Neural progenitor cell (in vitro differentiated cells): ENCODE data around the gene FAAH2. TPM values are rescaled to one million over a fixed set of nuclear protein-coding genes. Genes with fewer than 3 reads are reported as not detected.
A peak's percentile ranks its signal among the peaks of the same experiment; 100 is the strongest.
"Not testable (repeated sequence)": the region's sequence is repeated elsewhere in the genome, so short reads cannot be mapped to it uniquely, and the experiment has no call there.

Experiments used
- DNase-seq: peaks from one replicate; pipeline ENCODE4 v3.0.0-alpha.2; 2016; ENCODE audit warnings: low spot score
- H2AFZ ChIP-seq: fragments of 200-600 bp; sonication (generic); replicated peaks from 2 replicates; pipeline ENCODE4 v1.6.1; 2016; ENCODE audit warnings: antibody characterized with exemption
- H3F3A ChIP-seq: fragments of 200-600 bp; sonication (generic); 2 replicates; pipeline ENCODE4 v1.6.1; 2016; ENCODE audit warnings: antibody characterized with exemption, low read depth
- H3K27ac ChIP-seq: fragments of 200-600 bp; sonication (generic); 2 replicates; pipeline ENCODE4 v1.5.1; 2016; ENCODE audit warnings: mild to moderate bottlenecking
- H3K27me3 ChIP-seq: fragments of 200-600 bp; sonication (generic); 2 replicates; pipeline ENCODE4 v1.6.1; 2016; ENCODE audit warnings: mild to moderate bottlenecking, moderate library complexity
- H3K36me3 ChIP-seq: fragments of 200-600 bp; sonication (generic); 2 replicates; pipeline ENCODE4 v1.5.1; 2016
- H3K4me1 ChIP-seq: fragments of 200-600 bp; sonication (generic); 2 replicates; pipeline ENCODE4 v1.6.1; 2016; ENCODE audit warnings: mixed run types
- H3K4me2 ChIP-seq: fragments of 200-600 bp; sonication (generic); 2 replicates; pipeline ENCODE4 v1.6.1; 2016
- H3K4me3 ChIP-seq: fragments of 200-600 bp; sonication (generic); 2 replicates; pipeline ENCODE4 v1.5.1; 2016
- H3K79me2 ChIP-seq: fragments of 200-600 bp; sonication (generic); 2 replicates; pipeline ENCODE4 v1.6.1; 2016; ENCODE audit warnings: low read depth
- H3K9ac ChIP-seq: fragments of 200-600 bp; sonication (generic); 2 replicates; pipeline ENCODE4 v1.6.1; 2016
- H3K9me3 ChIP-seq: fragments of 200-600 bp; sonication (generic); 2 replicates; pipeline ENCODE4 v1.5.1; 2016; ENCODE audit warnings: low read depth
- H4K20me1 ChIP-seq: fragments of 200-600 bp; sonication (generic); 2 replicates; pipeline ENCODE4 v1.6.1; 2016; ENCODE audit warnings: low read depth
- H3K27ac Mint-ChIP-seq: 3 replicates; pipeline ENCODE4 v1.8.0; 2021; ENCODE audit warnings: mixed read lengths
- H3K27me3 Mint-ChIP-seq: 2 replicates; pipeline ENCODE4 v1.8.0; 2022; ENCODE audit warnings: low read depth, mild to moderate bottlenecking, inconsistent platforms, moderate library complexity, mixed read lengths; ENCODE audit not compliant: insufficient read depth
- H3K36me3 Mint-ChIP-seq: 3 replicates; pipeline ENCODE4 v1.8.0; 2021; ENCODE audit warnings: mixed read lengths
- H3K4me1 Mint-ChIP-seq: 3 replicates; pipeline ENCODE4 v1.8.0; 2021; ENCODE audit warnings: mixed read lengths
- H3K4me3 Mint-ChIP-seq: 3 replicates; pipeline ENCODE4 v1.8.0; 2021; ENCODE audit warnings: mild to moderate bottlenecking, moderate library complexity, mixed read lengths
- H3K9me3 Mint-ChIP-seq: 3 replicates; pipeline ENCODE4 v1.8.0; 2020; ENCODE audit warnings: mixed read lengths
- EZH2 ChIP-seq: fragments of 200-600 bp; sonication (generic); IDR thresholded peaks from 2 replicates; pipeline ENCODE4 v1.6.1; 2017; ENCODE audit warnings: antibody characterized with exemption, mild to moderate bottlenecking, moderate library complexity
- EZH2phosphoT487 ChIP-seq: fragments of 200-600 bp; sonication (generic); IDR thresholded peaks from 2 replicates; pipeline ENCODE4 v1.6.1; 2017; ENCODE audit warnings: antibody characterized with exemption
- total RNA-seq: library from RNA; depleted of rRNA; stranded (reverse); fragments of >200 nt; gene quantifications from 2 replicates; pipeline ENCODE4 v1.2.3, GENCODE V29; 2015; ENCODE audit warnings: low replicate concordance
- TF ChIP-seq, protein P1 (sequence below): fragments of 200-600 bp; sonication (generic); IDR thresholded peaks from 2 replicates; pipeline ENCODE4 v1.5.1; 2017; ENCODE audit warnings: antibody characterized with exemption, mild to moderate bottlenecking

FAAH2 gene
- total RNA-seq, 1 donor from 2014 or later: 24.6 TPM

DNA sequence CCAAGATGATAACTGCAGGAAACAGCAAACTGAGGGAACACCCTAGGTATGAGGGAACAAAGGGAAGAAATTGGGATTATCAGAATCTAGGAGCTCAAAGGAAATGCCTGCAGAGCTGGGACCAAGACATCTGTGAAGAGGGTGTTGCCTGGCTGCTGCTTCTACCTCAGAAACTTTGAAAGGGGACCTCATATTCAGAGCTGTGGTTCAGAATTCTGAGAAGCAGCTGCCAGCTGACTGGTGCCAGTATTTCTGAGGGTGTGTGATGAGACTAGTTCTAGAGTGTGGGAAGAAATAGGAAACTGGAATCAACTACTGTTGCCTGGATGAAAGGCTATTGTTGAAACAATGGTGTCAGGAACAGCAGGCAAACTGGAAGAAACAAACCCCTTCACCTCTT lies 8.5 kb downstream of the FAAH2 start:
- Histone ChIP-seq H3K36me3 (peaks cover 8% of the 10 kb centered on the region), H3K9me3 (no peaks in the 10 kb centered on the region), H3K4me1 (no peaks in the 10 kb centered on the region), H3K79me2 (no peaks in the 10 kb centered on the region), H2AFZ (no peak overlapping the region), H3K27me3 (no peaks in the 10 kb centered on the region), H3K4me2 (no peak overlapping the region), H3K4me3 (no peak overlapping the region), H3F3A (no peaks in the 10 kb centered on the region), H3K27ac (no peak overlapping the region), H3K9ac (no peak overlapping the region), H4K20me1 (no peaks in the 10 kb centered on the region)
- H3K36me3 Mint-ChIP-seq: no peaks in the 10 kb centered on the region
- H3K9me3 Mint-ChIP-seq: peaks cover 15% of the 10 kb centered on the region
- TF ChIP-seq EZH2: no peak
- no peak for TF ChIP-seq EZH2phosphoT487
- TF ChIP-seq, protein P1, sequence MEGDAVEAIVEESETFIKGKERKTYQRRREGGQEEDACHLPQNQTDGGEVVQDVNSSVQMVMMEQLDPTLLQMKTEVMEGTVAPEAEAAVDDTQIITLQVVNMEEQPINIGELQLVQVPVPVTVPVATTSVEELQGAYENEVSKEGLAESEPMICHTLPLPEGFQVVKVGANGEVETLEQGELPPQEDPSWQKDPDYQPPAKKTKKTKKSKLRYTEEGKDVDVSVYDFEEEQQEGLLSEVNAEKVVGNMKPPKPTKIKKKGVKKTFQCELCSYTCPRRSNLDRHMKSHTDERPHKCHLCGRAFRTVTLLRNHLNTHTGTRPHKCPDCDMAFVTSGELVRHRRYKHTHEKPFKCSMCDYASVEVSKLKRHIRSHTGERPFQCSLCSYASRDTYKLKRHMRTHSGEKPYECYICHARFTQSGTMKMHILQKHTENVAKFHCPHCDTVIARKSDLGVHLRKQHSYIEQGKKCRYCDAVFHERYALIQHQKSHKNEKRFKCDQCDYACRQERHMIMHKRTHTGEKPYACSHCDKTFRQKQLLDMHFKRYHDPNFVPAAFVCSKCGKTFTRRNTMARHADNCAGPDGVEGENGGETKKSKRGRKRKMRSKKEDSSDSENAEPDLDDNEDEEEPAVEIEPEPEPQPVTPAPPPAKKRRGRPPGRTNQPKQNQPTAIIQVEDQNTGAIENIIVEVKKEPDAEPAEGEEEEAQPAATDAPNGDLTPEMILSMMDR: no peak
- H3K4me3 Mint-ChIP-seq: no peak overlapping the region
- DNase-seq: no peak
- H3K27me3 Mint-ChIP-seq: no peaks in the 10 kb centered on the region
- H3K4me1 Mint-ChIP-seq: no peaks in the 10 kb centered on the region
- H3K27ac Mint-ChIP-seq: no peak overlapping the region

DNA sequence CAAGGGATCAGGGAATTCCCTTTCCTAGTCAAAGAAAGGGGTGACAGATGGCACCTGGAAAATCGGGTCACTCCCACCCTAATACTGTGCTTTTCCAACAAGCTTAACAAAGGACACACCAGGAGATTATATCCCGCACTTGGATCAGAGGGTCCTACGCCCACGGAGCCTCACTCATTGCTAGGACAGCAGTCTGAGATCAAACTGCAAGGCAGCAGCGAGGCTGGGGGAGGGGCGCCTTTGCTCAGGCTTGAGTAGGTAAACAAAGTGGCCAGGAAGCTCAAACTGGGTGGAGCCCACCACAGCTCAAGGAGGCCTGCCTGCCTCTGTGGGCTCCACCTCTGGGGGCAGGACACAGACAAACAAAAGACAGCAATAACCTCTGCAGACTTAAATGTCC lies 9.2 kb downstream of the FAAH2 start:
- not testable (repeated sequence) for H3K27me3 Mint-ChIP-seq, H3K27ac Mint-ChIP-seq, H3K36me3 ChIP-seq, H3K27me3 ChIP-seq, DNase-seq, H3K9ac ChIP-seq, H3K79me2 ChIP-seq, H4K20me1 ChIP-seq, H3K27ac ChIP-seq, H2AFZ ChIP-seq, H3K9me3 ChIP-seq, H3K4me2 ChIP-seq, H3K4me1 ChIP-seq, H3K4me3 ChIP-seq, H3K4me1 Mint-ChIP-seq, H3K36me3 Mint-ChIP-seq, H3K4me3 Mint-ChIP-seq, H3F3A ChIP-seq
- H3K9me3 Mint-ChIP-seq: peaks cover 16% of the 10 kb centered on the region

- H3K27me3 Mint-ChIP-seq: no peaks in the 10 kb centered on the region
- DNase-seq: no peak
- Histone ChIP-seq H3K27me3 (no peaks in the 10 kb centered on the region), H2AFZ (no peak overlapping the region), H3K27ac (no peak overlapping the region), H4K20me1 (no peaks in the 10 kb centered on the region), H3K4me1 (no peaks in the 10 kb centered on the region), H3K36me3 (no peaks in the 10 kb centered on the region), H3F3A (no peaks in the 10 kb centered on the region), H3K9me3 (peaks cover 26% of the 10 kb centered on the region), H3K79me2 (no peaks in the 10 kb centered on the region), H3K4me2 (no peak overlapping the region), H3K9ac (no peak overlapping the region), H3K4me3 (no peak overlapping the region)
- no peak overlapping the region for H3K4me3 Mint-ChIP-seq
- H3K4me1 Mint-ChIP-seq: no peaks in the 10 kb centered on the region
- H3K36me3 Mint-ChIP-seq: no peaks in the 10 kb centered on the region
- no peak overlapping the region for H3K27ac Mint-ChIP-seq
- peaks cover 7% of the 10 kb centered on the region for H3K9me3 Mint-ChIP-seq
- TF ChIP-seq EZH2phosphoT487 (no peak), EZH2 (no peak)
- TF ChIP-seq, protein P1: no peak
These were observed 27.2 kb downstream of the FAAH2 start for GRCh38 chrX:57313583-57314215.

- H3K27me3 ChIP-seq: no peaks in the 10 kb centered on the region
- no peak overlapping the region for H3K27ac Mint-ChIP-seq
- H3K36me3 ChIP-seq: no peaks in the 10 kb centered on the region
- H3K4me1 Mint-ChIP-seq: no peaks in the 10 kb centered on the region
- H3K4me3 ChIP-seq: no peak overlapping the region
- H3K9me3 Mint-ChIP-seq: peaks cover 15% of the 10 kb centered on the region
- DNase-seq: peak; percentile 2
- H3K9ac ChIP-seq: no peak overlapping the region
- H2AFZ ChIP-seq: no peak overlapping the region
- no peaks in the 10 kb centered on the region for H3K4me1 ChIP-seq
- H3K27ac ChIP-seq: no peak overlapping the region
- H3K4me3 Mint-ChIP-seq: no peak overlapping the region
- H3K36me3 Mint-ChIP-seq: no peaks in the 10 kb centered on the region
- H4K20me1 ChIP-seq: no peaks in the 10 kb centered on the region
- H3K27me3 Mint-ChIP-seq: no peaks in the 10 kb centered on the region
- H3K4me2 ChIP-seq: no peak overlapping the region
- H3K79me2 ChIP-seq: no peaks in the 10 kb centered on the region
- no peaks in the 10 kb centered on the region for H3F3A ChIP-seq
- TF ChIP-seq, protein P1: peak; percentile 35
- TF ChIP-seq EZH2: no peak
- H3K9me3 ChIP-seq: no peaks in the 10 kb centered on the region
These were observed 42.5 kb downstream of the FAAH2 start for GRCh38 chrX:57329008-57329407.

GRCh38 chrX:57335790-57336189 lies 49.3 kb downstream of the FAAH2 start:
- H3K36me3 Mint-ChIP-seq, H3K27me3 Mint-ChIP-seq, H3F3A ChIP-seq, H3K9ac ChIP-seq, H3K4me2 ChIP-seq, H2AFZ ChIP-seq, H3K27me3 ChIP-seq, H3K4me1 ChIP-seq, H3K27ac Mint-ChIP-seq, H3K27ac ChIP-seq, H3K36me3 ChIP-seq, H3K4me3 Mint-ChIP-seq, H3K4me1 Mint-ChIP-seq, H4K20me1 ChIP-seq, H3K79me2 ChIP-seq, H3K4me3 ChIP-seq, H3K9me3 ChIP-seq: not testable (repeated sequence)
- H3K9me3 Mint-ChIP-seq: peaks cover 15% of the 10 kb centered on the region
- DNase-seq: peak; percentile 2
